Measurements from ENCODE around the gene RBM15. TPM values are rescaled to one million over a fixed set of nuclear protein-coding genes. Genes with fewer than 3 reads are reported as not detected.

RBM15 gene
- 97.7 and 102 TPM in 2 replicates for total RNA-seq
- total RNA-seq (2013), result 57.9 TPM
- 23.7 and 29.4 TPM in 2 replicates for polyA plus RNA-seq
- 79.7 and 93.7 TPM in 2 replicates for polyA minus RNA-seq

GRCh38 chr1:110338886-110339406, at the start of gene RBM15:
Gene RBM15 (plus strand): TSS chr1:110339377. CDS start chr1:110339406, 29 bp downstream.
- intact Hi-C loops (cut with micrococcal nuclease), result loop anchor here (1.0 to 10.0 kb wide), 7 partner anchors 46 to 626 kb away; partner anchors contain the start of genes CD53, KCNC4 and LAMTOR5
- peak within 1 kb of the TSS; percentile 95 to 97 for H3K27ac ChIP-seq (ENCODE audit: low read length in 2 of 2)
- no peaks in the 10 kb centered on the region for H3K9me3 Mint-ChIP-seq (ENCODE audit: insufficient read depth)
- ChIA-PET POLR2A (interaction anchor here (0.5 to 4.0 kb wide), 16 partner anchors 9 to 1254 kb away, joined by 3 to 84 read pairs (median 7); partner anchors contain the start of genes KCNC4, LAMTOR5 and STRIP1), CTCF (interaction anchor here (0.6 to 11.8 kb wide), 27 partner anchors 10 to 565 kb away, joined by 3 to 257 read pairs (median 6); partner anchors contain the start of genes KCNC4, LAMTOR5 and STRIP1)
- H3K27me3 Mint-ChIP-seq, result no peaks in the 10 kb centered on the region
- peak within 1 kb of the TSS; percentile 61 to 100 (median 98) for H3K4me3 ChIP-seq (ENCODE audit: control extremely low read depth in 1 of 5, extremely low read depth in 1 of 5, insufficient read depth in 1 of 5, low read depth in 2 of 5, low read length in 4 of 5)
- ATAC-seq (ENCODE audit: low read depth) (peak; percentile 73), DNase-seq (peak; percentile 100)
- H3K27ac Mint-ChIP-seq, result no peak within 1 kb of the TSS
- peak within 1 kb of the TSS; percentile 91 for H2AFZ ChIP-seq (ENCODE audit: insufficient read depth, low read depth, low read length, poor library complexity, severe bottlenecking)
- H3K79me2 ChIP-seq (ENCODE audit: control insufficient read depth, insufficient read depth, low read length), result peaks cover 60% of the 10 kb centered on the region
- TF ChIP-seq CTCF (IDR thresholded peaks at IDR 0.05) (no peak), EZH2 (IDR thresholded peaks at IDR 0.05; ENCODE audit: borderline replicate concordance, insufficient read depth, low read depth, low read length, poor library complexity, severe bottlenecking) (no peak)
- no peaks in the 10 kb centered on the region for H3K27me3 ChIP-seq (replicated peaks in 1 of 4; ENCODE audit: control extremely low read depth in 1 of 4, control insufficient read depth in 3 of 4, insufficient read depth in 4 of 4, low read length in 3 of 4)
- peaks cover 3 to 28% of the 10 kb centered on the region in 2 experiments for H3K36me3 ChIP-seq (replicated peaks in 1 of 2; ENCODE audit: control extremely low read depth in 1 of 2, control insufficient read depth in 1 of 2, extremely low read depth in 1 of 2, insufficient read depth in 2 of 2, low read length in 1 of 2)
- peaks cover 51% of the 10 kb centered on the region for H3K4me1 Mint-ChIP-seq
- H3K9ac ChIP-seq (ENCODE audit: low read length), result peak within 1 kb of the TSS; percentile 88
- H3K4me1 ChIP-seq (ENCODE audit: control insufficient read depth in 2 of 2, insufficient read depth in 2 of 2, low read length in 2 of 2), result peaks cover 43 to 44% of the 10 kb centered on the region in 2 donors
- H3K9me3 ChIP-seq (ENCODE audit: control extremely low read depth in 1 of 3, control insufficient read depth in 2 of 3, insufficient read depth in 1 of 3, low read length in 2 of 3), result no peaks in the 10 kb centered on the region
- 0% methylated on average over 18 of the region's 25 CpGs for WGBS (ENCODE audit: insufficient coverage)
- no peak within 1 kb of the TSS for H3K4me3 Mint-ChIP-seq
- peaks cover 40% of the 10 kb centered on the region for H4K20me1 ChIP-seq (ENCODE audit: control insufficient read depth, insufficient read depth, low read length, poor library complexity, severe bottlenecking)
- peak within 1 kb of the TSS; percentile 83 for H3K4me2 ChIP-seq (replicated peaks; ENCODE audit: low read depth, low read length, poor library complexity, severe bottlenecking)

Data from B cell (primary cell).